K562 (cell line): ENCODE data around the gene PDE4A. TPM values are rescaled to one million over a fixed set of nuclear protein-coding genes. Genes with fewer than 3 reads are reported as not detected.

Source experiments
- AFF4 ChIP-seq: sonication (generic); formaldehyde crosslinking; IDR thresholded peaks from 2 replicates; pipeline ENCODE4 v1.8.0; 2023; ENCODE audit warnings: mild to moderate bottlenecking, missing genetic modification reagents
- BRCA1 ChIP-seq, 2 experiments: fragments of 450-650 bp in 1 of 2; sonication (generic) in 1 of 2; formaldehyde crosslinking in 1 of 2; IDR thresholded peaks; 2 replicates each; pipeline versions ENCODE4 v1.5.0 to v1.6.1; 2017 to 2020; ENCODE audit warnings: mild to moderate bottlenecking in 1 of 2, missing genetic modification reagents in 1 of 2
- BRD9 ChIP-seq: fragments of 450-650 bp; IDR thresholded peaks from 2 replicates; pipeline ENCODE4 v1.6.1; 2018; ENCODE audit warnings: low read depth; ENCODE audit not compliant: partially characterized antibody
- C11orf30 ChIP-seq: fragments of 450-650 bp; IDR thresholded peaks from 2 replicates; pipeline ENCODE4 v1.6.1; 2016; ENCODE audit warnings: low read depth, mild to moderate bottlenecking
- ETV6 ChIP-seq, 3 experiments: fragments of 150-350 bp in 1 of 3; sonication (generic) in 1 of 3; formaldehyde crosslinking in 1 of 3; IDR thresholded peaks; 2 replicates each; pipeline versions ENCODE4 v1.6.1 to v1.8.0; 2014 to 2022; ENCODE audit warnings: borderline replicate concordance in 2 of 3, low read depth in 2 of 3, antibody characterized with exemption in 1 of 3, low read length in 1 of 3, mild to moderate bottlenecking in 1 of 3, missing genetic modification reagents in 1 of 3
- FOXA3 ChIP-seq, 2 experiments: fragments of 450-650 bp in 1 of 2; sonication (generic) in 1 of 2; formaldehyde crosslinking; IDR thresholded peaks in 1 of 2; conservative IDR thresholded peaks in 1 of 2; 2 replicates each; pipeline versions ENCODE4 v1.4.0 to v1.8.0; 2020 to 2022; ENCODE audit warnings: mild to moderate bottlenecking in 2 of 2, missing genetic modification reagents in 1 of 2
- HNRNPL ChIP-seq: fragments of 200-400 bp; formaldehyde crosslinking; IDR thresholded peaks from 2 replicates; pipeline ENCODE4 v1.6.1; 2017; ENCODE audit warnings: low read depth, mild to moderate bottlenecking, low read length
- KAT2B ChIP-seq: IDR thresholded peaks from one replicate; pipeline ENCODE4 v1.6.1; 2012; ENCODE audit warnings: low read depth, mild to moderate bottlenecking, control low read depth, inconsistent platforms, low read length, moderate library complexity
- MCM5 ChIP-seq: fragments of 450-650 bp; IDR thresholded peaks from 2 replicates; pipeline ENCODE4 v1.6.1; 2016; ENCODE audit warnings: low read depth
- NFE2 ChIP-seq: IDR thresholded peaks from 2 replicates; pipeline ENCODE4 v1.6.1; 2014; ENCODE audit warnings: antibody characterized with exemption, low read depth
- PML ChIP-seq: IDR thresholded peaks from 2 replicates; pipeline ENCODE4 v1.6.1; 2012; ENCODE audit warnings: low read length, inconsistent platforms
- PRMT5 ChIP-seq: sonication (generic); formaldehyde crosslinking; IDR thresholded peaks from 2 replicates; pipeline ENCODE4 v1.5.0; 2020; ENCODE audit warnings: missing genetic modification reagents
- RBM34 ChIP-seq: fragments of 200-400 bp; formaldehyde crosslinking; IDR thresholded peaks from 2 replicates; pipeline ENCODE4 v1.6.1; 2018; ENCODE audit warnings: low read length, borderline replicate concordance; ENCODE audit not compliant: insufficient read depth
- SIN3B ChIP-seq: fragments of 450-650 bp; IDR thresholded peaks from 2 replicates; pipeline ENCODE4 v1.6.1; 2017; ENCODE audit warnings: low read depth, mild to moderate bottlenecking, moderate library complexity
- SIRT6 ChIP-seq: IDR thresholded peaks from one replicate; pipeline ENCODE4 v1.6.1; 2012; ENCODE audit warnings: low read depth, mild to moderate bottlenecking, control low read depth, inconsistent platforms, low read length, moderate library complexity
- ZC3H4 ChIP-seq: sonication (generic); formaldehyde crosslinking; IDR thresholded peaks from 2 replicates; pipeline ENCODE4 v1.9.0; 2021; ENCODE audit warnings: missing genetic modification reagents, borderline replicate concordance
- ZNF23 ChIP-seq: fragments of 250-450 bp; sonication (Bioruptor Pico); IDR thresholded peaks from 2 replicates; pipeline ENCODE4 v1.4.0; 2020; ENCODE audit warnings: mild to moderate bottlenecking
- ZNF274 ChIP-seq: IDR thresholded peaks from 2 replicates; pipeline ENCODE4 v1.6.1; 2011; ENCODE audit warnings: low read depth, mild to moderate bottlenecking, low read length, moderate library complexity, borderline replicate concordance
- ZNF511 ChIP-seq: sonication (generic); formaldehyde crosslinking; IDR thresholded peaks from 2 replicates; pipeline ENCODE4 v1.8.0; 2022; ENCODE audit warnings: mild to moderate bottlenecking, missing genetic modification reagents
- ZNF592 ChIP-seq: fragments of 450-650 bp; IDR thresholded peaks from 2 replicates; pipeline ENCODE4 v1.6.1; 2017; ENCODE audit warnings: antibody characterized with exemption, mild to moderate bottlenecking
- polyA plus RNA-seq, 8 experiments: library from polyadenylated mRNA; depleted of rRNA in 4 of 8; stranded (reverse) in 5 of 8; unstranded in 3 of 8; fragments of >200 nt; fragmentation: Nextera tagmentation in 2 of 8; fragmentation: Illumina TruSeq in 1 of 8; extraction: Ambion mirVana in 2 of 8; extraction: Trizol in 1 of 8; gene quantifications; 2 replicates each; pipeline versions ENCODE4 v1.2.1 to v1.2.3, GENCODE V29; 2011 to 2014; ENCODE audit warnings: inconsistent platforms in 1 of 8, missing spikeins in 1 of 8
- total RNA-seq, 7 experiments: library from RNA; depleted of rRNA in 6 of 7; stranded (reverse); fragments of >200 nt in 6 of 7; fragmentation: Illumina TruSeq in 2 of 7; extraction: Trizol in 2 of 7; gene quantifications; 2 replicates each; pipeline versions ENCODE4 v1.2.1 to v1.2.3, GENCODE V29; 2011 to 2021; ENCODE audit warnings: low replicate concordance in 1 of 7

The PDE4A gene
- total and polyA plus RNA-seq, 9 of the 15 experiments (the other 6 are each of a cell fraction or from before 2014, with no cell fraction given) = 0.66 to 26.9 (median 4.6) TPM

- peak; percentile 30; the same call in 1 of the 2 replicates for TF ChIP-seq ZNF592
- TF ChIP-seq NFE2 = no peak
- TF ChIP-seq RBM34 = no peak
- TF ChIP-seq PRMT5 (CRISPR knock-in tag) = no peak
- TF ChIP-seq HNRNPL = peak; percentile 70; the same call in 1 of the 2 replicates
- no peak for TF ChIP-seq SIN3B
- TF ChIP-seq BRD9 = peak; percentile 60
- no peak for TF ChIP-seq FOXA3 (CRISPR knock-in tag; conservative IDR thresholded peaks at IDR 0.05 in 1 of 2, IDR thresholded peaks at IDR 0.05 in 1 of 2)
- TF ChIP-seq MCM5 = no peak
- TF ChIP-seq C11orf30 = no peak
- TF ChIP-seq ZNF274 = no peak
- no peak for TF ChIP-seq ZNF511 (CRISPR knock-in tag)
- no peak for TF ChIP-seq SIRT6
- no peak for TF ChIP-seq BRCA1 (IDR thresholded peaks at IDR 0.05)
- no peak for TF ChIP-seq BRCA1 (CRISPR knock-in tag; IDR thresholded peaks at IDR 0.05)
- TF ChIP-seq ZNF23 = no peak
- no peak for TF ChIP-seq KAT2B
- TF ChIP-seq PML = no peak
- no peak for TF ChIP-seq ETV6 (IDR thresholded peaks at IDR 0.05; ENCODE audit: borderline replicate concordance in 1 of 2, low read depth in 2 of 2, low read length in 1 of 2)
- TF ChIP-seq ETV6 (CRISPR knock-in tag; IDR thresholded peaks at IDR 0.05; ENCODE audit: borderline replicate concordance) = no peak
- 0 out of 2 replicates have a peak, but pooled peaks have one; percentile 11 for TF ChIP-seq AFF4
- TF ChIP-seq ZC3H4 (CRISPR knock-in tag) = 0 out of 2 replicates have a peak, but pooled peaks have one; percentile 38
Observed at GRCh38 chr19:10501971-10502523, 81.7 kb downstream of the PDE4A start (continued).
